Kidney glomerular epithelial cell (primary cell): ENCODE measurements around the gene HCN2.
"Not testable (repeated sequence)": the region's sequence is repeated elsewhere in the genome, so short reads cannot be mapped to it uniquely, and the experiment has no call there.

Source experiments
- DNase-seq: peaks from one replicate; lab custom pipeline; 2025; lab: John Stamatoyannopoulos, UW

Gene HCN2

DNA sequence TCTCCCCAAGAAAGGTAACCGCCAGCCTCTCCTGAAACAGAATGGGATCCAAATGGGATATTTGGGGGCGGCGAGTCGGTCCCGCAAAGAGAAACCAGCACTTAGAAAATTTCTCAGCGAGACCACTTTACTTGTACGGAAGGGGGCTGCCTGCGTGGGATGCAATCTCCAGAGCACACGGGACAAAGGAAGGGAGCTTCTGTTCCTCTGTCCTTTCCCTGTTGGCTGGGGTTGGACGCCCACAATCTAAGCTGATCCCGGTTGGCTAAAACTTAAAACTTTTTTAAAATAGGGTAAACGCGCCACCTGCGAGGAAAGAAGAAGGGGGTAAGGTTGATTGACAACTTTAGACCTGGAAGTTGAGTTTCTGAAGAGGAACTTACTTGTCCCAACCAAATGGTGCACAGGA lies 18.1 kb upstream of the HCN2 start:
- DNase-seq: no peak

DNA sequence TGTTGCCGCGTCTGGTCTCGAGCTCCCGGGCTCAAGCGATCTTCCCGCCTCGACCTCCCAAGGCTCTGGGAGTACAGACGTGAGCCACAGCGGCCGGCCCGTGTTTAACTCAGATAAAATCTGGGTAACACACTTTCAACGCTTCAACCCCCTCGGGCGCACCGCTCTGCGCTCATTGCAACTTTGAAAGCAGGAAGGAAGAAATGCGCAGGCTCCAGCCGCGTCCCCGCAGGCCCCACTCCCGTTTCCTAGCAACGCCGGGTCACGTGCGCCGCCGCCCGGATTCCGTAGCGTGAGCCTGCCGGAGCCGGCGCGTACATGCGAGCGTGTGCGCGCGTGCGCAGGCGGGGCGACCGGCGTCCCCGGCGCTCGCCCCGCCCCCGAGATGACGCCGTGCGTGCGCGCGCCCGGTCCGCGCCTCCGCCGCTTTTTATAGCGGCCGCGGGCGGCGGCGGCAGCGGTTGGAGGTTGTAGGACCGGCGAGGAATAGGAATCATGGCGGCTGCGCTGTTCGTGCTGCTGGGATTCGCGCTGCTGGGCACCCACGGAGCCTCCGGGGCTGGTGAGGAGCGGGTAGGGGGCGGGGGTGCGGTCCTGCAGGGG lies 17.4 kb upstream of the HCN2 start, which contains the start of gene BSG:
Gene BSG, plus strand, starts transcription at position 457 of the 603 bp plus-strand sequence. Its CDS starts 39 bp downstream, at position 496.
- DNase-seq: peak; percentile 89

DNA sequence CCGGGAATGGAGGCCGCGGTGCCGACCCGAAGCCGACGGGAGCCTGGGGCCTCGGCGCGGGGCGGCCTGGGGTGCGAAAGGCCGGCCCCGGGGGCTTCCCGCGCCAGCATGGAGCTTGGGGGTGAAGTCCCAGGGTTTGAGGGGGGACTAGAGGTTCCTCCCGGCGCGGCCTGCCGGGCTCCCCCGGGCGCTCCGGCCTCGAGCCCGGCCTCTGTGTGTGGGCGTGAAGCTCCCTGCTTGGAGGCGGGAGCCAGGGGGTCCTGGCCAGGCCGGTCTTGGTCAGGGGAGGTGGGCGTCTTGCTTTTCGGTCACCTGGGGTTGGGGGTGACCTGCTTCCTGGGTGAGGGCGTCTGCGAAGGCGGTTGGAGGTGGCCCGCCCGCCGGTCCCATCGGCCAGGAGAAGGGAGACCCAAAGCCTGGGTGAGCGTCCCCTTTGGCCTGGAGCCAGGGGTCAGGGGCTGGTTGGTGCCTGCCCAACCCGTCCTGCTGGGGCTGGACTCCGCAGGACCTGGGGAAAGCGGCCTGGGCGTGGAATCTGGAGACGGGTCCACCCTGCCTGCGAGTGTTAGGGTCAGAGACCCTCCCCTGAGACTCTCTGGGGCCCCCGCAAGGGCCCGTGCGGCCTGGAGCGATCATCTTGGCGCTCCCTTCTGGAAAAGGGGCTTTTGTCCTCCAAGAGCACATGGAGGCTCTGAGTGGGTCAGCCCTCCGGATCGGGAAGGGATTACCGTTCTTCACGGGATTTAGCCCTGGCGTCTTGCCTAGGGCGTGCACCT lies 16.8 kb upstream of the HCN2 start:
- DNase-seq: no peak

DNA sequence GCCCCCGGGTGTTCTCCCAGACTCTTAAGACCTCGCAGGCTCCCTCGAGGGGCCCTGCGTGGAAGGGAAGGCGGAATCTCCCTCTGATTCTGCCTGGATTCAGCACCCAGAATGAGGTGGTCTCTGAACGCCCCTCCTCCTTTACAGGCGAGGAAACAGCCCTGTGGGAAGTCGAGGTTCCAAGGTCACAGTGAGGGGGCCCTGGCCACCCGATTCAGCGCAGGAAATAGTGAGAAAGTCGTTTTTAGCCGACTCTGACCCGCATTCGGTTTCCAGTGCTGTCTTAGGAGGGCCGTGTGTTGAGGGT lies 16.2 kb upstream of the HCN2 start:
- DNase-seq: no peak

DNA sequence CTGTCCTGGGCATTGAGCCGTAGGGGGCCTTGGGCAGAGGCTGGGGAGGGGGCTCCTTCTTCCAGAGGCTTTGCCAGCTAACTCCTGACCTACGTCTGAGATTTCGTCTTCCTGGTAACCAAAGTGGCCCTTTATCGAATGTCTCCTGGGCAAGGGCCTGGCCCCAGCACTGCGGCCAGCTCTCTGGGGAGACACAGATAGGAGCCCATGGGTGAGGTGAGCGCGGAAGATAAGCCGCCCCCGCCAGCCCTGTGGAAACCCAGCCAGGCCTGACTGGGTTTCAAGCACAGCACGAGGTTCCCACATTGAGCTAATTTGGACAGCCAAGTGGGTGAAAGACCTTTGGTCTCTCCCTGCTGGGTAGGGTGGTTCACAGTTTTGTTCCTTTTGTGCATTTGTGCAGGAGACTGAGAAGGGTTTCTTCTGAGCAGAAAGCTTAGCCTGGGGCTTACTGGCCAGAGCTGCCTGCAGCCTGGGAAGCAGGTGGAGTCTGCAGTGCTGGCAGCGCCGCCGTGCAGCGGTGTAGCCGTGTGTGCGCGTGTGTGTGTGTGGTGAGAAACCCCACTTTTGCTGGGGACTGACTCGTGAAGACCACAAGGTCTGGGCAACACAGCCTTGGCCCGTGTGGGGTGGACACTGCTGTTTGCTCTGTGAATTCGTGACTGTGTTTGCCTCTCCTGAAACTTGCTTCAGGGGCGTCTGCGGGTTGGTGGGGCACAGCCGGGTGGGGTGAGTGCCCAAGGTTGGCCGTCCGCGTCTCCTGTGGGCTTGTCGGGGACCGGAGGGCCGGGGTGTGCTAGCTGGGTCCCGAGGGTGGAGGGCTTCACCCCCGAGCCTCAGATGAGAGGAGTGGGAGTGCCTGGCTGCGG lies 14.8 kb upstream of the HCN2 start:
- no peak for DNase-seq

DNA sequence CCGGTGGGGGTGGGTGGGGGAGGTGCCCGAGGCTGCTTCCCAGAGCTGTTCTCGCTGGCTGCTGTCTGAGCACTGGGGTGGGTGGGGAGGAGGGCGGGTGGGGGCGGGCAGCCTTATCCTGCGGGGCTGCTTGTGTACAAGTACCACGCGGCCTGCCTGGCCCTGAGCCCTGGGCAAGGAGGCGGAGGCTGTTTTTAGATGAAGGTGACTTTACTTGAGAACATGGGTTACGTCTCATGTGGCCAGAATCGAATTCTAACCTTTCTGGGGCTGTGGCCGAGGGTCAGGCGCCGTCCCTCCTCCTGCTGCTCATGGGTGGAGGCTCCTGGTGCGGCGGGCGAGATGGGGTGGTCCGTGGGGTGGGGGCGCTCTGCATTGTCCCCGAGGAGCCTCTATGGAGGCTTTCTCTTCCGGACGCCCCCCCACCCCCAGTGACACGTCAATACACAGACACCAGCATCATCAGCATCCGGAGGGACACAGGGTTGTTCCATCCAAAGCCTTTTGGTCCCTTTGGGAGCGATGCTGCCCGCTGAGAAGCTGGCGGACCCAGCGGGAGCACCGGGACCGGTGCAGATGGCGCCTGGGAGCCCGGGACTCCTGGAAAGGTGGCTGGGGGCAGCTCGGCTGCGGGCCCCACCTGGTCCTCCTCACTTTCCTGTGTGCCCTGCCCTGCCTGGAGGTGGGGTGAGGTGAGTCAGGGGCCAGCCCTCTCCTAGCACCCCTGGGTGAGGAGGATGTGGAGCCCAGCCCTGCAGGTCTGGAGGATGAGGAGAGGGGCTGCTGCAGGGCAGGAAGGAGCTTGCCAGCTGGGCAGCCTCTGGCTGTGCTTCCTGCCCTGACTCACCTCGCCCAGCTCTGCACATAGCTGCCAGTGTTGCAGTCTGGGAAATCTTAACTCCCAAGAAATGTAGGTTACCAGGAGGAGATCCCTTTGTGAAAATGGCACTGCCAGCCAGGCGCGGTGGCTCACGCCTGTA lies 13.9 kb upstream of the HCN2 start:
- peak; percentile 24 for DNase-seq

DNA sequence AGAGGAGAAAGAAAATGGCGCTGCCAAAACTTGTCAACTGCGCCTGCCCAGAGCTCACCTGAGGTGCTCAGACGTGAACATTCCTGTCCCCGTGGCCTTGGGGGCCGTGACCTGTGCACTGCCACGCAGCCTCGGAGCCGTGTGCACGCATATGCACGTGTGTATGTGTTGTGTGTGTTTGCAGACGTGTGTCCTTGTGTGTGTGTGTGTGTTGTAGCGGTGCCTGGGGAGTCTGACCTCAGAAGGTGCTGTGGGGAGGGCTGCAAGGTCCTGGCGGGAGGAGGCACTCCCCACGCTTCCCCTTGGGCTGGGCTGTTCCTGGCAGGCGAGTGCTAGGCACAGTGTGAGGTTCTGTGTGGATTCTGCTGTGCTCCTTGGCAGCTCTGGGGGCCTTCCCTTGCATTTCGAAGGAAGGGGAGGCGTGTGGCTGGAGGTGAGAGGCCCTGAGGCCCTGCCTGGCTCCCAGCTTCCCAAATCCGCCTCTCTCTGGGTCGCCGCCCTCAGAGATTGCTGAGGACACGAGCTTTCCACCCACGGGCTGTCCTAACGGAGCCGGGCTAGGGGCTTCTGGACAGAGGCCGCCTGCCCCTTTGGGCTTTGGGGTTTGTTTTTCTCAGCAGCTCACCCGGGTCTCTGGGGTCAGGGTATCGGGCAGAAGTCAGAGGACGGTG lies 12.8 kb upstream of the HCN2 start:
- no peak for DNase-seq

DNA sequence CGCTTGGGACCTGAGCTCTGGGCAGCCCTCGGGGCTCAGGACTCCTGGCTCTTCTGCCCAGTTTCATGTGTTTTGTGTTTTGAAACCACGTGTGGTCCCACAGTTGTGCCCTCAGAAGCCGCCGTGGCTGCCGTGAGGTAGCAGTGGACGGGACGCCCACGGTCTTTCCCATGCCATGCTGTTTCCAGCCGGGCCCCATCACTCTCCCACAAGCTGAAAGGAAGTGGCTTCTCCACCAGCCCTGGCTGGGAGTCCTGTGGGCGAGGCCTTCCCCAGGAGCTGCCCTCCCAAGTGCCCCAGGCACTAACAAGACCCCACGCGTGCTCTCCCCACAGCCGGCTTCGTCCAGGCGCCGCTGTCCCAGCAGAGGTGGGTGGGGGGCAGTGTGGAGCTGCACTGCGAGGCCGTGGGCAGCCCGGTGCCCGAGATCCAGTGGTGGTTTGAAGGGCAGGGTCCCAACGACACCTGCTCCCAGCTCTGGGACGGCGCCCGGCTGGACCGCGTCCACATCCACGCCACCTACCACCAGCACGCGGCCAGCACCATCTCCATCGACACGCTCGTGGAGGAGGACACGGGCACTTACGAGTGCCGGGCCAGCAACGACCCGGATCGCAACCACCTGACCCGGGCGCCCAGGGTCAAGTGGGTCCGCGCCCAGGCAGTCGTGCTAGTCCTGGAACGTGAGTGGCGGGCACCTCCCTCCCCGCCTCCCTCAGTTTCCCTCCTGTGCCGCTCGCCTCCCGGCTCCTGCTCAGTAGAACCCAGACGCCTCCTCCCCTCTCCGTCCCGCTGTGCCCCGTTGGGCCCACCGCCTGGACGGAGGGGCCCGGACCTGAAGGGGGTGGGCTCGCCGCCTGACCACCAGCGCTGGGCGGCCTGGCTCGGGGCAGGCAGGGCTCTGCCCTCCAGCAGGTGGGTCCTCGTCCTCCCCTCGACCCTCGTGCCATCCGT lies 12.0 kb upstream of the HCN2 start:
- DNase-seq: no peak

DNA sequence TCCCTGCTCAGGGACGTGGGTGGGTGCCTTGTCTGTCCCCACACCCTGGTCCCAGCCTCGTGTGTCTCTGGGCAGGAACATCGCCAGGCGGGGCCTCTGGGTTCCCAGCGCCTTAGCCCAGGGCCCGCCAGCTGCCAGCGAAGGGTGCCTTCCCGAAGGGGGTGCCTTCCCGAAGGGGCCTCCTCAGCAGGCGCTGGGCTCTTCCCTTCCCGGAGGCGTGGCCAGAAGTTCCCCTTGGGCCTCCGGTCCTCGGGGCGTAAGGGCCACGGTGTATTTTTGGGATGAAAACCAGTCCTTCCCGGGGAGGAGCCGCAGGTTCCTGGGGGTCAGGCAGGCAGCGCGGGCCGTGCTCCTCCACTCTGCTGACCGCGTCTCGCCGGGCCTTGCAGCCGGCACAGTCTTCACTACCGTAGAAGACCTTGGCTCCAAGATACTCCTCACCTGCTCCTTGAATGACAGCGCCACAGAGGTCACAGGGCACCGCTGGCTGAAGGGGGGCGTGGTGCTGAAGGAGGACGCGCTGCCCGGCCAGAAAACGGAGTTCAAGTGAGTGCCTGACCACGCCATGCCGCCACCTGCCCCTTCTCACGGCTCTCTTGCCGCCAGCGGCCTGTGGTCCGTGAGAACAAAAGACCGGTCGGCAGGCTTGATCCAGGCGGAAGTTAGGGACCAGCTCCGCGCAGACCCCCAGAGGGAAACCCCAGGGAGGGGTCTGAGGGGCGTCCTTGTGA lies 10.4 kb upstream of the HCN2 start:
- no peak for DNase-seq

DNA sequence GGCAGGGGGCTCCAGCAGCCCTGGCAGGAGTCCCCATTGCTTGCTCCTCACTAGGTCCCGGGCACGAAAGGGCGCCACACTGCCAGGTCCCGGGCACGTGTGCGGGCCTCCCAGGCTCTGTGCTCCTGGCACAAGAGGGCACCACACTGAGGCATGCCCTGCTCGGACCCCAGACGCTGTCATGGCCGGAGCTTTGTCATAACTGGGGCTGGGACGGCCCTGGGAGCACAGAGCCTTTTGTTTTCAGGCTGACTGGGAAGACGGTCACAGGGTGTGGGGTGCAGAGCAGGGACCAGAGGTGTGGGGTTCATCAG lies 9.9 kb upstream of the HCN2 start:
- DNase-seq: no peak

DNA sequence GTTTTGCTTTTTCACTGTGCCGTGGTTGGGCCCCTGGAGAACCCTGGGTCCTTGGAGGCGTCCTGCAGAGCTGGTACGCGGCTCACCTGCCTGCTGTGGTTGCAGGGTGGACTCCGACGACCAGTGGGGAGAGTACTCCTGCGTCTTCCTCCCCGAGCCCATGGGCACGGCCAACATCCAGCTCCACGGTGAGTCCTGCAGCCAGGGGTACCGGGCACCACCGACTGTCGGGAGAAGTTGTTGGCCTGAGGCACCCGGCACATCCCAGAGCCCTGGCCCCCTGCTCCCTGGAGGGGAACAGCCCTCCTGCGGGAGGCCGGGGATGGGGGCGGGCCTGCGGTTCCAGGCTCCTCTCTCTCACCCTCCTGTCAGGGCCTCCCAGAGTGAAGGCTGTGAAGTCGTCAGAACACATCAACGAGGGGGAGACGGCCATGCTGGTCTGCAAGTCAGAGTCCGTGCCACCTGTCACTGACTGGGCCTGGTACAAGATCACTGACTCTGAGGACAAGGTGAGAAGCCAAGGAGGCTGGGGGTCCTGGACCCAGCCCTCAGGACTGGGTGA lies 9.3 kb upstream of the HCN2 start:
- DNase-seq: no peak

DNA sequence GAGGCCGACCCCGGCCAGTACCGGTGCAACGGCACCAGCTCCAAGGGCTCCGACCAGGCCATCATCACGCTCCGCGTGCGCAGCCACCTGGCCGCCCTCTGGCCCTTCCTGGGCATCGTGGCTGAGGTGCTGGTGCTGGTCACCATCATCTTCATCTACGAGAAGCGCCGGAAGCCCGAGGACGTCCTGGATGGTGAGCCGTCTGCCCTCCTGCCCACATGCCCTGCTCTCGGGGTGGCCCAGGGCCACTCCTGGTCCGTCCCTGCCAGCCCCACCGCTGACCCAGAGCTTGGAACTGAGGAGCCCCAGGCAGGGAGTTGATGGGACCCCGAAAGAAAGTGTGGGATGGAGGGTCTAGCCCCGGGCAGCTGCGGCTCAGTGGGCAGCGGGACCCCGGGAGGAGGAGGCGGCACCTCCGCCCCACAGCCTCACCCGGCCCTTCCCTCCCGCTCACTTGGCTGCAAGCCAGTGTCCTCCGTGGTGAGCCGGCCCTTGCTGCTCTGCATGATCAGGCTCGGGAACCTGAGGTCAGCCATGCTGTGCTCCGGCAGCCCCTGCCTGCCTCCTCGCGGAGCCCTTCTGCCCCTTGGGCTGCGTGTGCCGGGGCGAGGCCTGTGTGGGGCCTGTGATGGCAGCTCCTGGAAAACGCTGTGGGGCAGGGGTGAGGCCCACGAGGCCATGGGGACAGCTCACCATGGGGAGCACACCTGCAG lies 8.1 kb upstream of the HCN2 start:
- DNase-seq: no peak

DNA sequence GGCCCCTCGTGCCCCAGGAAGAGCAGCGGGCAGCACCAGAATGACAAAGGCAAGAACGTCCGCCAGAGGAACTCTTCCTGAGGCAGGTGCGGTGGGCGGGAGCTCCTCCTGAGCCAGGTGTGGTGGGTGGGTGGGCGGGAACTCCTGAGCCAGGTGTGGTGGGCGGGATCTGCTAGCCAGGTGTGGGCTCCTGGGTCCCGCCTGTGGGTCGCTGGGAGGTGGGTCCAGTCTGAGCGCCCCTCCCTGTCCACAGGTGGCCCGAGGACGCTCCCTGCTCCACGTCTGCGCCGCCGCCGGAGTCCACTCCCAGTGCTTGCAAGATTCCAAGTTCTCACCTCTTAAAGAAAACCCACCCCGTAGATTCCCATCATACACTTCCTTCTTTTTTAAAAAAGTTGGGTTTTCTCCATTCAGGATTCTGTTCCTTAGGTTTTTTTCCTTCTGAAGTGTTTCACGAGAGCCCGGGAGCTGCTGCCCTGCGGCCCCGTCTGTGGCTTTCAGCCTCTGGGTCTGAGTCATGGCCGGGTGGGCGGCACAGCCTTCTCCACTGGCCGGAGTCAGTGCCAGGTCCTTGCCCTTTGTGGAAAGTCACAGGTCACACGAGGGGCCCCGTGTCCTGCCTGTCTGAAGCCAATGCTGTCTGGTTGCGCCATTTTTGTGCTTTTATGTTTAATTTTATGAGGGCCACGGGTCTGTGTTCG lies 7.0 kb upstream of the HCN2 start:
- DNase-seq: no peak

DNA sequence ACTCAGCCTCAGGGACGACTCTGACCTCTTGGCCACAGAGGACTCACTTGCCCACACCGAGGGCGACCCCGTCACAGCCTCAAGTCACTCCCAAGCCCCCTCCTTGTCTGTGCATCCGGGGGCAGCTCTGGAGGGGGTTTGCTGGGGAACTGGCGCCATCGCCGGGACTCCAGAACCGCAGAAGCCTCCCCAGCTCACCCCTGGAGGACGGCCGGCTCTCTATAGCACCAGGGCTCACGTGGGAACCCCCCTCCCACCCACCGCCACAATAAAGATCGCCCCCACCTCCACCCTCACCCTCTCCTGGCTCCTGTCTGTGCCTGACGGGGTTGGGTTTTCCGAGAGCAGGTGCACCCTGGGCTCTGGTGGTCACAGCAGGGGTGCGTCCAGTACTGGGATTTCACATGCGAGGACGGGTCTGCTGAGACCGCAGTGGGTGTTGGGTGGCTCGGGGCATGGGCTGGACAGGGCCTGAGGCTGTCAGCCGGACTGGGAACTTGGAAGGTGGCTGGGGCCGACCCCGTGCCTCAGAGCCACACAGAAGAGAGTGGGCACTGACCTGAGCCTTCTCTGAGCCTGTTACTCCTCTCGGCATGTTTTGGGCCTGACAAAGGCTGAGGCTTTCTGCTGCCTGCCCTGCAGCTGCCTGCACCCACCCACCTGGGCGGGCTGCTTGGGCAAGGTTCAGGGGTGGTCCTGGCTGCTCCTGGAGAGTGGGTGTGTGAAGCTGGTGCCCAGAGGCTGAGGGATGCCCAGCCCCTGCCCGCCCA lies 6.3 kb upstream of the HCN2 start:
- DNase-seq: no peak

DNA sequence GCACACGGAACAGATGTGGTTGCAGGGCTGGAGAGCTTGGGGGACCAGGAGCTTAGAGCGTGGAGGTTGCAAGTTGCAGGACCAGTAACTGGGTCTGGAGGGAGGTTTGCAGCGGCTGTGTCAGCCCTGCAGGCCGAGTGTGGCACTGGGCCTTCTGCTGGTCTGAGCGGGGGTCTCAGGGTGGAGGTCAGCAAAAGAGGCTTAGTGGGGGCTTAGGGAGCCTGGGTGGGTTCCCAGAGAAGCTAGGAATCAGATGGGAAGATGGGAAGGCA lies 5.8 kb upstream of the HCN2 start:
- DNase-seq: no peak

DNA sequence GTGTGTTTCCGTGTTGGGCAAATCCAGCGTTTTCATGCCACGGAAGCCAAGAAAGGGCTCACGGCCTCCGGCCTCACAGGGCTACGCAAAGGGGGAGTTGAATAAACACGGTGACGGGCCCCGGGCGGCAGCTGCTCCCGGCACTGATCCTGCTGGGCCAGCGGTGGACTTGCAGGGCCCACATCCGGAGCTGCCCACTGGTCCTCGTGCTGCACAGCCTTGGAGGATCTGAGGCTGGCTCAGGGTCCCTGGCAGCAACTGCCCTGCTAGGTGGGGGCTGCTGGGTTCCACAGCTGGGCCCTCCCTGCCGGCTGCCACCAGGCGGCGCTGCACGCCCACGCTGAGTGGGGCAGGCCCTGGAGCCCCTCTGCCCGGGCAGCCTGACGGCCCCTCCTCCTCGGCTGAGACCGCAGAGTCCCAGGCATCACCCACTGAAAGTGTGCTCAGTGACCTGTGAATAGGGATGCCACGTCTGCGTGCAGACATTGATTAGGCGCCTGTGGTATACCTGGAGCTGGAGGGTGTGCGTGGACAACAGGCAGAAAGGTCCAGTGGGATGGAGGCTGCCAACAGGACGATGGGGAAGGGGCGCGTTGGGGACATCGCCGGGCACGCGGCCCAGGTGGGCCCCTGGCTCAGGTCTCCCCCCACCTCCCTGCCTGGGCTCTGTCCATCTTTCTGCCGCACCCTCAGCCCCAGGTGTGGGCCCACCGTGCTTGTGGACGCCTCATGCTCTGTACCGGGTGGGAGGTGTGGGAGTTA lies 5.3 kb upstream of the HCN2 start:
- DNase-seq: no peak

DNA sequence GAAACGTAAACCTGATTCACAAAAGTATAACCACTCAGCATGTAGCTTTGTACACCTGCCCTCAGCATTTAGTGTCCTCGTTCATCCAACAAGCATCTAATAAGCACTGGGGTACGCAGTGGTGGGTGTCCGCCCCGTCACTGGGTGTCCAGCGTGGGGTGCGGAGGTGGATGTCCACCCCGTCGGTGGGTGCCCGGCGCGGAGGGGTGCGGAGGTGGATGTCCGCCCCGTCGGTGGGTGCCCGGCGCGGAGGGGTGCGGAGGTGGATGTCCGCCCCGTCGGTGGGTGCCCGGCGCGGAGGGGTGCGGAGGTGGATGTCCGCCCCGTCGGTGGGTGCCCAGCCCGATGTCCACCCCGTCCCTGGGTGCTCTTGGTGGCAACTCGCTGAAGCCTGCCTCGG lies 4.5 kb upstream of the HCN2 start:
- not testable (repeated sequence) for DNase-seq
